CD8-positive, alpha-beta memory T cell (primary cell): ENCODE measurements around the gene IFI44. TPM values are rescaled to one million over a fixed set of nuclear protein-coding genes. Genes with fewer than 3 reads are reported as not detected.
A peak's percentile ranks its signal among the peaks of the same experiment; 100 is the strongest.

ENCODE experiments used
- CTCF ChIA-PET: fragments of 350-600 bp; sonication (Branson Sonifier 250); formaldehyde crosslinking; loops from one replicate; lab custom pipeline; 2021; ENCODE audit warnings: antibody characterized with exemption; lab: Charles Lee
- POLR2A ChIA-PET: fragments of 350-600 bp; sonication (Branson Sonifier 250); formaldehyde crosslinking; loops from one replicate; lab custom pipeline; 2021; ENCODE audit warnings: antibody characterized with exemption; lab: Charles Lee
- DNase-seq, 5 donors: peaks; one replicate each; pipeline versions ENCODE4 v3.0.0 to v3.0.0-alpha.2; 2020 to 2022; ENCODE audit warnings: mixed read lengths in 1 of 5
- H3K27ac ChIP-seq: one replicate; pipeline ENCODE4 v1.7.0; 2013; ENCODE audit warnings: low read depth, mild to moderate bottlenecking, low read length, moderate library complexity
- H3K27me3 ChIP-seq: 2 replicates; pipeline ENCODE4 v1.7.0; 2013; ENCODE audit warnings: low read length, mild to moderate bottlenecking; ENCODE audit not compliant: insufficient read depth, poor library complexity, severe bottlenecking
- H3K36me3 ChIP-seq: 2 replicates; pipeline ENCODE4 v1.7.0; 2013; ENCODE audit warnings: mild to moderate bottlenecking, low read length, moderate library complexity; ENCODE audit not compliant: insufficient read depth
- H3K4me1 ChIP-seq: 2 replicates; pipeline ENCODE4 v1.7.0; 2013; ENCODE audit warnings: mild to moderate bottlenecking, low read length, moderate library complexity; ENCODE audit not compliant: insufficient read depth
- H3K4me3 ChIP-seq: 2 replicates; pipeline ENCODE4 v1.7.0; 2013; ENCODE audit warnings: mild to moderate bottlenecking, low read length
- H3K9me3 ChIP-seq: 2 replicates; pipeline ENCODE4 v1.7.0; 2013; ENCODE audit warnings: mild to moderate bottlenecking, low read length
- H3K27ac Mint-ChIP-seq, 8 donors: one replicate each; pipeline ENCODE4 v1.8.0; 2020 to 2021; ENCODE audit warnings: mixed read lengths in 8 of 8, mild to moderate bottlenecking in 6 of 8, inconsistent platforms in 3 of 8, moderate library complexity in 3 of 8
- H3K27me3 Mint-ChIP-seq, 2 donors: one replicate each; pipeline ENCODE4 v1.8.0; 2020 to 2021; ENCODE audit warnings: mixed read lengths in 2 of 2, mild to moderate bottlenecking in 1 of 2, moderate library complexity in 1 of 2
- H3K36me3 Mint-ChIP-seq, 3 donors: one replicate each; pipeline ENCODE4 v1.8.0; 2020 to 2021; ENCODE audit warnings: mixed read lengths in 3 of 3, inconsistent platforms in 1 of 3, mild to moderate bottlenecking in 1 of 3
- H3K4me1 Mint-ChIP-seq, 3 donors: one replicate each; pipeline ENCODE4 v1.8.0; 2020 to 2021; ENCODE audit warnings: mixed read lengths in 3 of 3, inconsistent platforms in 1 of 3, mild to moderate bottlenecking in 1 of 3
- H3K4me3 Mint-ChIP-seq, 7 donors: one replicate each; pipeline ENCODE4 v1.8.0; 2020 to 2021; ENCODE audit warnings: mixed read lengths in 7 of 7, mild to moderate bottlenecking in 6 of 7, moderate library complexity in 4 of 7, inconsistent platforms in 2 of 7
- H3K9me3 Mint-ChIP-seq, 5 donors: one replicate each; pipeline ENCODE4 v1.8.0; 2020 to 2022; ENCODE audit warnings: mixed read lengths in 5 of 5, mild to moderate bottlenecking in 3 of 5, moderate library complexity in 2 of 5, inconsistent platforms in 1 of 5
- polyA plus RNA-seq: library from polyadenylated mRNA; unstranded; fragments of 300-500 nt; fragmentation: Illumina TruSeq; gene quantifications from one replicate; pipeline ENCODE4 v1.2.3, GENCODE V29; 2021
- total RNA-seq, 2 experiments: library from RNA; stranded (reverse); gene quantifications; one replicate each; pipeline ENCODE4 v1.2.3, GENCODE V29; 2021

The IFI44 gene
- total and polyA plus RNA-seq, 3 experiments from 2014 or later, result 6.6 to 29.8 (median 7.6) TPM

GRCh38 chr1:78672428-78672827 is 22.8 kb downstream of the IFI44 start:
- ChIA-PET POLR2A (no interaction called here), CTCF (interaction anchor here (0.7 to 5.4 kb wide), 4 partner anchors 18 to 541 kb away, joined by 3 to 37 read pairs (median 3); no protein-coding TSS in a partner anchor)
- Mint-ChIP-seq H3K27me3 (no peaks in the 10 kb centered on the region), H3K27ac (peak overlapping the region in 1 of 8 donors; percentile 40), H3K9me3 (no peaks in the 10 kb centered on the region), H3K36me3 (no peaks in the 10 kb centered on the region), H3K4me1 (no peaks in the 10 kb centered on the region), H3K4me3 (no peak overlapping the region)
- Histone ChIP-seq H3K36me3 (no peaks in the 10 kb centered on the region), H3K4me1 (no peaks in the 10 kb centered on the region), H3K9me3 (no peaks in the 10 kb centered on the region), H3K27me3 (no peaks in the 10 kb centered on the region), H3K4me3 (no peak overlapping the region), H3K27ac (no peak overlapping the region)
- no peak for DNase-seq

GRCh38 chr1:78673120-78673519 is 23.5 kb downstream of the IFI44 start:
- H3K9me3 Mint-ChIP-seq, result no peaks in the 10 kb centered on the region
- CTCF ChIA-PET, result interaction anchor here (1.0 to 5.4 kb wide), 4 partner anchors 19 to 527 kb away, joined by 3 to 37 read pairs (median 11); partner anchors contain the start of gene IFI44L
- H3K27ac Mint-ChIP-seq, result no peak overlapping the region
- H3K27ac ChIP-seq, result no peak overlapping the region
- POLR2A ChIA-PET, result no interaction called here
- no peaks in the 10 kb centered on the region for H3K27me3 Mint-ChIP-seq
- no peaks in the 10 kb centered on the region for H3K9me3 ChIP-seq
- no peak overlapping the region for H3K4me3 ChIP-seq
- peaks cover 0 to under 1% (median 0%) of the 10 kb centered on the region in 3 donors for H3K4me1 Mint-ChIP-seq
- H3K4me3 Mint-ChIP-seq, result no peak overlapping the region
- DNase-seq, result no peak
- no peaks in the 10 kb centered on the region for H3K36me3 Mint-ChIP-seq
- H3K4me1 ChIP-seq, result no peaks in the 10 kb centered on the region
- H3K27me3 ChIP-seq, result no peaks in the 10 kb centered on the region
- H3K36me3 ChIP-seq, result no peaks in the 10 kb centered on the region

GRCh38 chr1:78676347-78676982 is 26.8 kb downstream of the IFI44 start:
- Histone ChIP-seq H3K4me3 (no peak overlapping the region), H3K4me1 (no peaks in the 10 kb centered on the region), H3K9me3 (no peaks in the 10 kb centered on the region), H3K27ac (no peak overlapping the region), H3K36me3 (no peaks in the 10 kb centered on the region), H3K27me3 (no peaks in the 10 kb centered on the region)
- Mint-ChIP-seq H3K4me1 (peaks cover 0 to 2% (median 0%) of the 10 kb centered on the region in 3 donors), H3K27me3 (peaks cover 0 to 7% of the 10 kb centered on the region in 2 donors), H3K36me3 (no peaks in the 10 kb centered on the region), H3K27ac (no peak overlapping the region), H3K4me3 (no peak overlapping the region), H3K9me3 (no peaks in the 10 kb centered on the region)
- DNase-seq, result peak; percentile 26 to 61 (median 43)
- POLR2A ChIA-PET, result no interaction called here
- CTCF ChIA-PET, result interaction anchor here (0.9 to 3.6 kb wide), 6 partner anchors 10 to 533 kb away, joined by 3 to 24 read pairs (median 14); partner anchors contain the start of gene IFI44L

- no peak overlapping the region for H3K27ac Mint-ChIP-seq
- no peak overlapping the region for H3K4me3 ChIP-seq
- no peaks in the 10 kb centered on the region for H3K9me3 Mint-ChIP-seq
- no peaks in the 10 kb centered on the region for H3K36me3 Mint-ChIP-seq
- peaks cover 0 to 2% (median 0%) of the 10 kb centered on the region in 3 donors for H3K4me1 Mint-ChIP-seq
- ChIA-PET POLR2A (no interaction called here), CTCF (interaction anchor here (1.3 to 3.6 kb wide), 2 partner anchors 10 to 60 kb away, joined by 4 to 24 read pairs; no protein-coding TSS in a partner anchor)
- no peak overlapping the region for H3K4me3 Mint-ChIP-seq
- DNase-seq, result no peak
- no peaks in the 10 kb centered on the region for H3K4me1 ChIP-seq
- H3K9me3 ChIP-seq, result no peaks in the 10 kb centered on the region
- H3K27me3 ChIP-seq, result no peaks in the 10 kb centered on the region
- no peaks in the 10 kb centered on the region for H3K36me3 ChIP-seq
- H3K27ac ChIP-seq, result no peak overlapping the region
- H3K27me3 Mint-ChIP-seq, result peaks cover 0 to 7% of the 10 kb centered on the region in 2 donors
Observed at GRCh38 chr1:78676993-78677392, 27.4 kb downstream of the IFI44 start.

GRCh38 chr1:78677788-78678187 is 28.2 kb downstream of the IFI44 start:
- H3K4me3 Mint-ChIP-seq, result no peak overlapping the region
- no peak for DNase-seq
- no peaks in the 10 kb centered on the region for H3K9me3 Mint-ChIP-seq
- H3K36me3 ChIP-seq, result no peaks in the 10 kb centered on the region
- H3K4me1 ChIP-seq, result no peaks in the 10 kb centered on the region
- H3K27ac Mint-ChIP-seq, result no peak overlapping the region
- CTCF ChIA-PET, result interaction anchor here (1.3 to 3.6 kb wide), 2 partner anchors 10 to 60 kb away, joined by 4 to 24 read pairs; no protein-coding TSS in a partner anchor
- H3K4me3 ChIP-seq, result no peak overlapping the region
- H3K9me3 ChIP-seq, result no peaks in the 10 kb centered on the region
- H3K27me3 Mint-ChIP-seq, result peaks cover 0 to 11% of the 10 kb centered on the region in 2 donors
- H3K4me1 Mint-ChIP-seq, result peaks cover 0 to 2% (median 0%) of the 10 kb centered on the region in 3 donors
- no peaks in the 10 kb centered on the region for H3K36me3 Mint-ChIP-seq
- no peaks in the 10 kb centered on the region for H3K27me3 ChIP-seq
- POLR2A ChIA-PET, result no interaction called here
- H3K27ac ChIP-seq, result no peak overlapping the region

- POLR2A ChIA-PET, result no interaction called here
- DNase-seq, result no peak
- peaks cover 0 to 11% of the 10 kb centered on the region in 2 donors for H3K27me3 Mint-ChIP-seq
Observed at GRCh38 chr1:78678324-78678723, 28.7 kb downstream of the IFI44 start.

GRCh38 chr1:78681265-78681664 is 31.6 kb downstream of the IFI44 start:
- H3K36me3 ChIP-seq, result no peaks in the 10 kb centered on the region
- no peaks in the 10 kb centered on the region for H3K4me1 ChIP-seq
- H3K9me3 Mint-ChIP-seq, result no peaks in the 10 kb centered on the region
- H3K27me3 Mint-ChIP-seq, result peaks cover 6 to 11% of the 10 kb centered on the region in 2 donors
- DNase-seq, result no peak
- H3K4me3 ChIP-seq, result no peak overlapping the region
- H3K27me3 ChIP-seq, result no peaks in the 10 kb centered on the region
- POLR2A ChIA-PET, result no interaction called here
- H3K4me3 Mint-ChIP-seq, result no peak overlapping the region
- no peak overlapping the region for H3K27ac Mint-ChIP-seq
- H3K9me3 ChIP-seq, result no peaks in the 10 kb centered on the region
- H3K36me3 Mint-ChIP-seq, result no peaks in the 10 kb centered on the region
- no peak overlapping the region for H3K27ac ChIP-seq
- H3K4me1 Mint-ChIP-seq, result peaks cover 0 to 2% (median 0%) of the 10 kb centered on the region in 3 donors
- CTCF ChIA-PET, result no interaction called here

More at GRCh38 chr1:78678324-78678723, 28.7 kb downstream of the IFI44 start:
- Histone ChIP-seq H3K9me3 (no peaks in the 10 kb centered on the region), H3K36me3 (no peaks in the 10 kb centered on the region), H3K27ac (no peak overlapping the region), H3K4me3 (no peak overlapping the region), H3K4me1 (no peaks in the 10 kb centered on the region), H3K27me3 (no peaks in the 10 kb centered on the region)
- CTCF ChIA-PET, result interaction anchor here (3.6 kb wide), 1 partner anchor 61 kb away, joined by 24 read pairs; no protein-coding TSS in a partner anchor
- Mint-ChIP-seq H3K27ac (no peak overlapping the region), H3K36me3 (no peaks in the 10 kb centered on the region), H3K4me1 (peaks cover 0 to 2% (median 0%) of the 10 kb centered on the region in 3 donors), H3K4me3 (no peak overlapping the region), H3K9me3 (no peaks in the 10 kb centered on the region)

- Mint-ChIP-seq H3K4me1 (peaks cover 0 to 2% (median 0%) of the 10 kb centered on the region in 3 donors), H3K27ac (no peak overlapping the region), H3K36me3 (no peaks in the 10 kb centered on the region), H3K9me3 (no peaks in the 10 kb centered on the region), H3K27me3 (peaks cover 6 to 11% of the 10 kb centered on the region in 2 donors), H3K4me3 (no peak overlapping the region)
- ChIA-PET POLR2A (no interaction called here), CTCF (no interaction called here)
- no peak for DNase-seq
- Histone ChIP-seq H3K4me1 (no peaks in the 10 kb centered on the region), H3K27me3 (no peaks in the 10 kb centered on the region), H3K9me3 (no peaks in the 10 kb centered on the region), H3K4me3 (no peak overlapping the region), H3K36me3 (no peaks in the 10 kb centered on the region), H3K27ac (no peak overlapping the region)
Observed at GRCh38 chr1:78682496-78682895, 32.9 kb downstream of the IFI44 start.
